ENCODE results near the gene ARPC4. TPM values are rescaled to one million over a fixed set of nuclear protein-coding genes. Genes with fewer than 3 reads are reported as not detected.

The ARPC4 gene
- total RNA-seq, 4 donors from 2014 or later: 111 to 165 (median 135) TPM

DNA sequence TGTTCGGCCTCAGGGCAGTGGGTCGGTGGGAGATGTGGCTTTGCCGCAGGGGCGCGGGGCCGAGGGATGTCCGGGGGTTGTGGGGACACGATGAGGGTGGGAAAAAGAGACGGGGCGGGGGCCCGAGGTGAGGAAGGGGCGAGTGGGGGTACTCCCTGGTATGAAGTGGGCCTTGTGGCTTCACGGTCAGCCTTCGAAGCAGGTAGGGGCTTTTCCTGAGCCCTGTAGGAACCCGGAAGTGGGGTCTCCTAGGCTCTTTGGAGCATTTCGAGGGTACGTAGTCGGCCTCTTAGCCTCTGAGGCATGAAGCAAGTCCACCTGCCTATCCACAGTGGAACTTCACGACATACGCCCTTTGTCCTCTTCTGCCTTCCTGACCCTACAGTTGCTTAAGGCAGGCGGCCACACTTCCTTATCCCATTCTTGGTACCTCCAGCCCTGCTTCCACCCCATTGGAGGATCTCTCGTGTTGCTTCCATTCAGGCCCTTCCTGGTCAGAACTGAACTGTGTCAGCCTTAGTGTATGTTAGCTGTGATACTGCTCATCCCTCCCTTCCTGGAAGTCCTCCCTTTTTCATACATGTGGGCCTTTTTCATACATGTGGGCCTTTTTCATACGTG, 389 bp downstream of the ARPC4 start:
- peak in 1 of 3 donors; percentile 67 for DNase-seq
- Histone ChIP-seq H3K27me3 (no peaks in the 10 kb centered on the region), H3K36me3 (peaks cover 0 to 49% (median 0%) of the 10 kb centered on the region in 3 donors), H3K27ac (peak overlapping the region; percentile 94 to 97 (median 96)), H3K9me3 (no peaks in the 10 kb centered on the region), H3K4me3 (peak overlapping the region; percentile 81 to 94 (median 89)), H3K4me1 (peaks cover 0 to 31% (median 13%) of the 10 kb centered on the region in 4 donors)
- no peak for TF ChIP-seq POLR2A (IDR thresholded peaks at IDR 0.05)
- peak in 1 of 6 experiments; percentile 23 for TF ChIP-seq CTCF (IDR thresholded peaks at IDR 0.05)

DNA sequence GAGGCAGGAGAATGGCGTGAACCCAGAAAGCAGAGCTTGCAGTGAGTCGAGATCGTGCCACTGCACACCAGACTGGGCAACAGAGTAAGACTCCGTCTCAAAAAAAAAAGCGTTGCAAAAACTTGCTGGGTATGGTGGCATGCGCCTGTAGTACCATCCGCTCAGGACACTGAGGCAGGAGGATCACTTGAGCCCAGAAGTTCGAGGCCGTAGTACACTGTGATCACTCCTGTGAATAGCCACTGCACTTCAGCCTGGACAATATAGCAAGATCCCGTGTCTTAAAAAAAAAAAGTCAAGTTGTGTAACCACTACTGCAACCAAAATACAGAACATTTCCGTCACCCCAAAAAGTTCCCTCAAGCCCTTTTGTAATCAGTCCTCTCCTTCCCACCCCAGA, 1.5 kb downstream of the ARPC4 start:
- Histone ChIP-seq H3K36me3 (peaks cover 0 to 49% (median 0%) of the 10 kb centered on the region in 3 donors), H3K27ac (peak overlapping the region in 1 of 4 donors; percentile 65), H3K9me3 (no peaks in the 10 kb centered on the region), H3K4me1 (peaks cover 0 to 31% (median 13%) of the 10 kb centered on the region in 4 donors), H3K4me3 (peak overlapping the region in 1 of 4 donors; percentile 94), H3K27me3 (no peaks in the 10 kb centered on the region)
- peak in 1 of 3 donors; percentile 11 for DNase-seq
- no peak for TF ChIP-seq CTCF (IDR thresholded peaks at IDR 0.05)

DNA sequence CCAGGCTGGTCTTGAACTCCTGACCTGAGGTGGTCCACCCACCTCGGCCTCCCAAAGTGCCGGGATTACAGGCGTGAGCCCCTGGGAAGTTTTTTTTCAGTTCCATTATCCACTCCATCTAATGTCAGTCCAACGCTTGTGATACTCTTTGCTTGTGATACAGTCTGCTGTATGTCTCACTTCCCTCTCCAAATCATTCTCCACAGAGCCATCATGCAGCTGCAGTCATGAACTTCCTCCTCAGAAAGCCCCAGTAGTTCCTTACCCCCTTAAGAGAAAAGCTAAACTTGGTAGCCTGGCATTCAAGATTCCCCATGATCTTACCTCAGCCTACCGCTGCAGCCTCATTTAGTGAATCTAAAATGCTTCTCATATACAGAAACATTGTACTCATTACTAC, 2.3 kb downstream of the ARPC4 start:
- no peaks in the 10 kb centered on the region for H3K27me3 ChIP-seq
- peaks cover 0 to 31% (median 13%) of the 10 kb centered on the region in 4 donors for H3K4me1 ChIP-seq
- H3K4me3 ChIP-seq: no peak overlapping the region
- no peaks in the 10 kb centered on the region for H3K9me3 ChIP-seq
- H3K27ac ChIP-seq: peak overlapping the region in 1 of 4 donors; percentile 65
- no peak for TF ChIP-seq CTCF (IDR thresholded peaks at IDR 0.05)
- TF ChIP-seq POLR2A (IDR thresholded peaks at IDR 0.05): no peak
- peak in 1 of 3 donors; percentile 0 for DNase-seq
- H3K36me3 ChIP-seq: peaks cover 0 to 49% (median 0%) of the 10 kb centered on the region in 3 donors

- TF ChIP-seq POLR2A (IDR thresholded peaks at IDR 0.05) (no peak), CTCF (IDR thresholded peaks at IDR 0.05) (no peak)
- Histone ChIP-seq H3K4me3 (no peak overlapping the region), H3K27ac (no peak overlapping the region), H3K36me3 (peaks cover 0 to 61% (median 0%) of the 10 kb centered on the region in 3 donors), H3K4me1 (peaks cover 0 to 19% (median 11%) of the 10 kb centered on the region in 4 donors), H3K27me3 (no peaks in the 10 kb centered on the region), H3K9me3 (no peaks in the 10 kb centered on the region)
- peak in 1 of 3 donors; percentile 15 for DNase-seq
These were observed 4.5 kb downstream of the ARPC4 start for GRCh38 chr3:9797196-9797945.

GRCh38 chr3:9800529-9800928, 7.6 kb downstream of the ARPC4 start:
- TF ChIP-seq CTCF (IDR thresholded peaks at IDR 0.05): peak in 2 of 6 experiments; percentile 20 to 41
- no peak for TF ChIP-seq POLR2A (IDR thresholded peaks at IDR 0.05)
- Histone ChIP-seq H3K4me1 (peaks cover 0 to 4% (median 0%) of the 10 kb centered on the region in 4 donors), H3K27me3 (no peaks in the 10 kb centered on the region), H3K27ac (no peak overlapping the region), H3K9me3 (no peaks in the 10 kb centered on the region), H3K4me3 (no peak overlapping the region), H3K36me3 (peaks cover 0 to 86% (median 0%) of the 10 kb centered on the region in 3 donors)
- DNase-seq: no peak

All from Peyer's patch (tissue), 4 donors.